C4-2B (cell line): Measurements from ENCODE around the gene KRT20.

Source experiments
- H3K27ac ChIP-seq: fragments of 450-650 bp; 2 replicates; pipeline ENCODE4 v1.5.1; 2017
- CTCF ChIP-seq: fragments of 450-650 bp; conservative IDR thresholded peaks from 2 replicates; pipeline ENCODE4 v1.5.1; 2017; ENCODE audit warnings: mild to moderate bottlenecking
- ZFX ChIP-seq: fragments of 450-650 bp; IDR thresholded peaks from 2 replicates; pipeline ENCODE4 v1.6.1; 2017

The KRT20 gene

GRCh38 chr17:40906613-40907012 is 21.6 kb upstream of the KRT20 start:
- H3K27ac ChIP-seq = no peak overlapping the region
- TF ChIP-seq CTCF (no peak), ZFX (no peak)

GRCh38 chr17:40905370-40905769 is 20.3 kb upstream of the KRT20 start:
- TF ChIP-seq ZFX (no peak), CTCF (no peak)
- no peak overlapping the region; the same call in 1 of the 2 replicates for H3K27ac ChIP-seq

GRCh38 chr17:40903129-40903847 is 18.2 kb upstream of the KRT20 start:
- peak overlapping the region; percentile 76 for H3K27ac ChIP-seq
- TF ChIP-seq CTCF = no peak
- no peak for TF ChIP-seq ZFX

- H3K27ac ChIP-seq = peak overlapping the region; percentile 76
- no peak for TF ChIP-seq CTCF
- no peak for TF ChIP-seq ZFX
Measured at GRCh38 chr17:40902498-40902897, 17.5 kb upstream of the KRT20 start.

DNA sequence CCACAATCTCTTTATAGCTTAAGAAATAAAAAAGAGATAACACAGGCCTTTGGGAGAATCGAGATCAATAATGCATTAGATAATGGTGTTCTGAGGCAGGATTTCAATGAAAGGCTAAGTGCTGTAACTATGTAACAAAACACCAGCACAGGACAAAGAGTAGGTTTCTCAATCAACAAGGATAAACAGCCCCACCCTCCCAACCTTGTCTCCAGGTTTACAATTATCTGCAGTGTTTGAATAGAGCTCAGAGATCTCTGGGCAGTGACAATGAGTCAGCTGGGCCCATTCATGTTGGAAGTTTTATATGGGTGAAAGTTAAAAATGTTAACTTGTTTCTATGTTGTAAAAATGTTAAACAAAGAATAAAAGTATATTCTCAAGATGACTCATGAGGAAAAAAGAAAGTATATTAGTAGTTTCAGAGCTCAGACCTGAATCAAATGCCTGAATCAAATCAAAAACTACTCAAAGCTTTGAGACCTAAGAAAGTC is 17.0 kb upstream of the KRT20 start:
- peak overlapping the region; percentile 76 for H3K27ac ChIP-seq
- TF ChIP-seq CTCF (no peak), ZFX (no peak)

GRCh38 chr17:40900809-40901356 is 15.8 kb upstream of the KRT20 start:
- H3K27ac ChIP-seq = no peak overlapping the region
- TF ChIP-seq CTCF (no peak), ZFX (no peak)

DNA sequence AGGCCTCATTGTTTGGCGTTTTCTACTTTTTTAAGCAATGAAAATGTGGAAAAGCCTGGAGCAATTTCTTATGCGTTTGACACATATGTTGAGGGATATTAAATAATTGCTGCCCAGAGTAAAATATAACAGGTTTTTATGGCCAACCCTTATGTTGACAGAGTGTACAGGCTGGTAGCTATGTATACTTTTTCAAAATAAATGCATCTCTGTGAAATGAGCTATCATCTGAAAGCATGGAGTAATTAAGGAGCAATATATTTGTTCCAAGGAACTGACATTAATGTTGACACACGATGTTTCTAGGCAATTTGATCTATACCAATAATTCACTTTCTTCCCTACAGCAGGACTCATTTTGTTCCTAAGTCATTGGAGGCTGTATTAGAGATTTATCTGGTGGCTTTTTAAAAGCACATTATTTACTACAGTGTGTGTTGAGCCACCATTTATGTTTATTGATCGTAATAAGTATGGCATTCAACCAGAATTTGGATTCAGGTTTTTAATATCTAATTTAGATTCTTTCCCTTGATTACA is 11.9 kb upstream of the KRT20 start:
- H3K27ac ChIP-seq = no peak overlapping the region
- no peak for TF ChIP-seq ZFX
- no peak for TF ChIP-seq CTCF
